B cell (primary cell): ENCODE data around the gene SAP30.

Experiments used
- CTCF ChIP-seq: fragments of 200-600 bp; IDR thresholded peaks from one replicate; pipeline ENCODE4 v1.8.0; 2022; ENCODE audit warnings: antibody characterized with exemption, mild to moderate bottlenecking
- EZH2 ChIP-seq: IDR thresholded peaks from 2 replicates; pipeline ENCODE4 v1.6.1; 2012; ENCODE audit warnings: borderline replicate concordance, low read depth, mild to moderate bottlenecking, moderate library complexity, low read length; ENCODE audit not compliant: insufficient read depth, poor library complexity, severe bottlenecking

DNA sequence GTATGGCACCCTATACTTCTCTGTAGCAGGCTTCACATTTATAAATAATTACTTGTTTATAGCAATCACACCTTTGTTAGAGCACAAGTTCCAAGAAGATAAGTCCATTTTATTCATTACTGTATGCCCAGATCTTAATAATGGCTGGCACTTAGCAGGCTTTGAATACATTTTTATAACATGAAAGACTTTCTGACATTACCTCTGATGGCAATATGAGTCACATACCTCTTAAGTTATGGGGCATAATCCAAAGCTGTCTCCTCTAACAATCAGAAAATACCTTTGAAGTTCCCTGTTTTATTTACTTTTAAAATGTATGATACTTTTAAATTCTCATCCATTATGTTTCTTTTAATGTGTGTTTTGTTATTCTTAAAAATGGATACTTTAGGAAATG lies 16.0 kb downstream of the SAP30 start:
- TF ChIP-seq CTCF (no peak), EZH2 (no peak)
